Hepatic stellate cell (primary cell): ENCODE data around the gene NGB.
"Not testable (repeated sequence)": the region's sequence is repeated elsewhere in the genome, so short reads cannot be mapped to it uniquely, and the experiment has no call there.

Experiments
- DNase-seq: peaks from one replicate; pipeline ENCODE4 v3.0.0; 2011; ENCODE audit warnings: low spot score

Gene NGB

GRCh38 chr14:77296155-77296554 lies 25.1 kb upstream of the NGB start:
- DNase-seq, result no peak

- peak; percentile 50 for DNase-seq
Measured at GRCh38 chr14:77290705-77291104, 19.7 kb upstream of the NGB start.

GRCh38 chr14:77286576-77286975 lies 15.6 kb upstream of the NGB start:
- no peak for DNase-seq

GRCh38 chr14:77284466-77284865 lies 13.5 kb upstream of the NGB start:
- DNase-seq, result no peak

GRCh38 chr14:77284066-77284465 lies 13.1 kb upstream of the NGB start:
- no peak for DNase-seq

- no peak for DNase-seq
Measured at GRCh38 chr14:77281852-77282410, 10.9 kb upstream of the NGB start.

GRCh38 chr14:77280921-77281320 lies 9.9 kb upstream of the NGB start:
- DNase-seq, result not testable (repeated sequence)

GRCh38 chr14:77279719-77280118 lies 8.7 kb upstream of the NGB start:
- no peak for DNase-seq

- no peak for DNase-seq
Measured at GRCh38 chr14:77278461-77279230, 7.6 kb upstream of the NGB start.

GRCh38 chr14:77276959-77277358 lies 6.0 kb upstream of the NGB start:
- DNase-seq, result no peak

- no peak for DNase-seq
Measured at GRCh38 chr14:77276295-77276935, 5.4 kb upstream of the NGB start.

- DNase-seq, result no peak
Measured at GRCh38 chr14:77275601-77276017, 4.6 kb upstream of the NGB start.

GRCh38 chr14:77275041-77275580 lies 4.1 kb upstream of the NGB start:
- no peak for DNase-seq

- DNase-seq, result no peak
Measured at GRCh38 chr14:77273796-77274195, 2.8 kb upstream of the NGB start.

GRCh38 chr14:77272261-77272660 lies 1.3 kb upstream of the NGB start:
- DNase-seq, result no peak

GRCh38 chr14:77270361-77271112 lies 469 bp downstream of the NGB start:
- DNase-seq, result no peak

- DNase-seq, result no peak
Measured at GRCh38 chr14:77268989-77269600, 1.9 kb downstream of the NGB start.

GRCh38 chr14:77267937-77268699 lies 2.9 kb downstream of the NGB start:
- no peak for DNase-seq

- DNase-seq, result no peak
Measured at GRCh38 chr14:77266336-77266735, 4.7 kb downstream of the NGB start.

GRCh38 chr14:77265561-77266335 lies 5.3 kb downstream of the NGB start:
- DNase-seq, result no peak

- DNase-seq, result no peak
Measured at GRCh38 chr14:77265187-77265515, 5.9 kb downstream of the NGB start.
